NK-92 (cell line): ENCODE data around the gene POGLUT3.

Experiments
- DNase-seq: peaks from one replicate; lab custom pipeline; 2025; ENCODE audit not compliant: unreplicated experiment; lab: John Stamatoyannopoulos, UW

POGLUT3 gene

DNA sequence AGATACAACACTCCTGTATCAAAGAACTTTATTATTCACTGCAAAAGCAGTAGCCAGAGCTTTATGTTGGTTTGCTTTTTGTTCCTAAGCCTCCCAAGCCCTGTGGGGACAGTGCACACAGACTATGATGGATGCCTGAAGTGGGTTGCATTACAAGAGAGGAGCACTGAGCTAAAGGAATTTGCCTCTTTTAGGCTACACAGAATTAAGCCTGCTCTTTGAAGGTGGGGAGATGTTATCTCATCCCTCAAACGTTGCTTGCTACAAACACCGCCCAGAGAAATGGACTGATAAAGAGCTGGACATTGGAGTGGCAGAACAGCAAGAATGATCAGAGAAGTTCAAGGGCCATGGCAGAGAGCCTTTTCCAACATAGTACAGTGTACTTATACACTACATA is 2.5 kb upstream of the POGLUT3 start:
- no peak for DNase-seq

DNA sequence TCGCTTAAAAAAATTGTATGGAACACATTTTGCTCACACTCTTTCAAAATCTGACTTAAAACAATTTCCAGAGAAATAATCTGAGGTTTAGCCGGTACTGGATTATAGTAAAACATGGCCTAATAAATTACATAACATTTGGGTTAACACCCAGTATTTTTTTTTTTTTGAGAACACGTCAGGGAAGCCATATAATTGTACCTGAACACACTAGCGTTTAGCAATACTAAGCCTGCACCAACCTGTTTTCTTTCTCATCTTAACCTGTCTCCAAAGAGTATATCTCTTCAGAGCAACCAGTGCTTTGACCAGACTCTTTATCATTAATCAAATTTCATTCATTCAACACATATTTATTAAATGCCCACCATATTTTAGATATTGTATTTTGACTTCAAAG is 2.0 kb upstream of the POGLUT3 start:
- no peak for DNase-seq

DNA sequence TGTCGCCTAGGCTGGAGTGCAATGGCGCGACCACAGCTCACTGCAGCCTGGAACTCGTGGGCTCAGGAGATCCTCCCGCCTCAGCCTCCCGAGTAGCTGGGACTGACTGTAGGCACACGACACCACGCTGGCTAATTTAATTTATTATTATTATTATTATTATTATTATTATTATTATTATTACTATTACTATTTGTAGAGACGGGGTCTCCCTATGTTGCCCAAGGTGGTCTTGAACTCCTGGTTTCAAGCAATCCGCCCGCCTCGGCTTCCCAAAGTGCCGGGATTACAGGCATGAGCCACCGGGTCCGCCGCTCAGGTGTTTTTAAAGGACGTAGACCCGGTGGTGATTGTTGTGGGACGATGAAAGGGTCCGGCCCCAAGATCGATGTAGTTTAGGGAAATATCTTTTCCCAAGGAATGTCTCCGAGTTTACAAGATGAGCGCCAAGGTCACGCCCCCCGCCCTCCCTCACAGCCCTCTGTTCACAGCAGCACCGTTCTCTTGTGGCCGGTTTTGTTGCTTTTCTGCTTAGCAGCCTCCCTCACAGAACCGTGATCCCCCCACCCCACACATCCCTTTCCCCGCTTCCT is 728 bp upstream of the POGLUT3 start:
- DNase-seq = no peak

DNA sequence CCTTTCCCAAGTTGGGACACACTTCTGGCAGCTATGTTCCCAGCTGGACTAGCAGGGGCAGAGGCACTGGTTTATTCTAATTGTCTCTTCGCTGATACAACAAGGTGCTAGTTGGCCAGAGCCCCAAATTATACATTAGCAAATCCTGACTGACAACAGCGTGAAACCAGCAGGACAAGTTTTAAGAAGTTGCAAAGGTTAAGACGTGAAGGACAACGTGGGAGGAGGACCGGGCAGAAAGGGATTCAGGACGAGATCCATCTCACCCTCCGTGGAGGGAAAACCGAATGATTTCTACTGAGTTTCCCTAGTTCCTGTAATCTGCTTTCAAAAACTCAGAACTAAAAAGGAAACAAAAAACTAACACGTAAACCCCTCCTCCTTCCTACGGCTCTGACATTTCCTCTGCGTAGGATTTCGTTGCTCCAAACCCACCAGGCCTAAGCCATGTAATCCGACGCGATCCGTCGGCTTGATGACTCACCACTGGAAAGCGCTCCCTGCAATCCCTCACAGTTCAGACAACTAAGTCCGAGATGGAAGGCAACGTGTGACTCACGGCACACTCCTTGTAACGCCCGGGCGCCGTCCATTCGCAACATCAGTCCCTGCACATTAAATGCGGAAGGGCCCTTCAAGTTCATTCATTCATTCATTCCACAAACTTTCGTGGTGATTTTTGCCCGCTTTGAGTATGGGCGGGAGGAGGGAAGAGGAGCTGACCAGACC is 703 bp downstream of the POGLUT3 start:
- DNase-seq = no peak

DNA sequence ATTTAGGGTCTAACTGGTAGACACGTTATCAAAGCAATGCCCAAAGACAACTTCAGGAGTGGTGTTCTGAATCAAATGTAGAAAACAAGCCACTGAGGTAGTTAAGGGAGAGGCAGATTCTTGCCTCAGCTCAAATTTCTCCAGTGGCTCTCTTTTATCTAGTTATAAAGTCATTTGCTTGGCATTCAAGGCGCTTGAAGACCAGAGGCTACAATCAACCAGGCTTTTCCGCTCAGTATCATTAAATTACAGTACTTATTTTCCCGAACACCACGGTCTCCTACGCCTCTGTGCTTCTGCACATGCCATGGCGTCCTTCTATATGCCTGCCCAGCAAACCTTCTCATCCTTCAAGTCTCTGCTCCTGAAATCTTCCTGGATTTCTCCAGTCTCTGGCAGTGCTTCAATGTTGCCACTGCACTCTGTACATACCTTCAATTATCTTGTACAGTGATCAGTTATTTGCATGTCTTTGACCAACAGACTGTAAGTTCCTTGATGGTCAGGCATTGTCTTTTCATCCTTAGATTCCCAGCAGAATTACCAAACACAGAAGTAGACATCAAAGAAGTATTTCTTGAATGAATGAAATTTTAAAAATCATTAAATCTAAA is 1.4 kb downstream of the POGLUT3 start:
- DNase-seq = no peak

DNA sequence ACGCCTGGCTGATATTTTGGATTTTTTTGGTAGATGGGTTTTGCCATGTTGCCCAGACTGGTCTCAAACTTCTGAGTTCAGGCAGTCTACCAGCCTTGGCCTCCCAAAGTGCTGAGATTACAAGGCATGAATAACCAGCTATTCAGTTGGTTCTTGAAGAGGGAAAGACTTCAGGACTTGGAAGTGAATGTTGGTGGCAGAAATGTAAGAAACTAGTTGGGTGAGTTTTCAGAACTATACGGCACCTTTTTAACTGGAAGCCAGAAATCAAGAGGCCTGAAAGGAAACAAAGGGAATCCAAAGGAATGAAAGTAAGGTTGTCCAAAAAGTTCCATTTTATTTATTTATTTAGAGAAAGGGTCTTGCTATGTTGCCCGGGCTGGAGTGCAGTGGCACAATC is 2.9 kb downstream of the POGLUT3 start:
- DNase-seq = no peak

DNA sequence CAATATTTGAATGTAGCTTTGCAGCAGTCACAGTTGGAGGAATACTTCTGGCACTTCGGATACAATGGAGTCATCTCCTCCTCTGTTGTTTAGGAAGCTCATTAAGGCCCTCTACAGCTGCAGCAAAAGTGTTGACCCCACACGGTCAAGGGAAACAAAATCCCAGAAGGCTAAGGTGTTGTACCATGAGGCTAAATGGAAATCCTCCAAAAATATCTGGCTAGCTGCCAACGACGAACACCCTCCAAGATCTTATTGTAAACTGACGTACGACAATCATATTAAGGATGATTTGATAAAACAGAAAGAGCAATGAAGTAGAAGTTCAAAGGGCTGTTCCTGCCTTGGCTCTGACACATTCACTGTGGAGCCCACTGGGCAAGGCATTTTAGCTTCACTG is 4.0 kb downstream of the POGLUT3 start:
- DNase-seq = no peak

DNA sequence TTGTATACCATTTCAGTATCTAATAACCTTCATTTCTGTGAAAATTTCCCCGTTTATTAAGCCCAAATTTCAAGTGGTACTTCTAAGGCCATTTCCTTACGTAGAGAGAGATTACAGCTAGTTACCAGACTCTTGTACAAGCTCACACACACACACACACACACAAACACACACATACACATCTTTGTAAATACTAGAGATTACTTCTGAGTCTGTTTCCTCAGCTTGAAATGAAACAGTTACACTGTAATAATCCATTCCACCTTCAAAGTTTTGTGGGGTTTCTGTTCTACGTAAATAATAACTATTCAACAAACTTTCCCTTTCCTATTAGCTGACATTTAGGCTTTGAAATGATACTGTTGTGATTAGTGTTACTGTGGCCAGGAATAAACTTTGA is 6.2 kb downstream of the POGLUT3 start:
- no peak for DNase-seq

DNA sequence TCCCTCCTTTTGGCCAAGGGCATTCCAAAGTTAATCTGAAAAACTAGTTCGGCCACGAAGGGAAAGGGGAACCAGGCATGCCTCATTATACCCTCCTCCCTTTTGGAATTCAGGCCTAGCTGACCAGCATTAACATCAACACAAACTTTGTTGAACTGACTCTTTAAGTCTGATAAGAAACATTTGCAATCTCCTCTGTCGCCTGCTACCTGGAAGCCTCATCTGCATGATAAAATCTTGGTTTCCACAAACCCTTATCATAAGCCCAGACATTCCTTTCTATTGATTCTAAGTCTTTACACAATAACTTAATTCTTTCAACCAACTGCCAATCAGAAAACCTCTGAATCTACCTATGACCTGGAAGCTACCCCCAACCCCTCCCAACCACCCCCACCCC is 11.4 kb downstream of the POGLUT3 start:
- DNase-seq = no peak

DNA sequence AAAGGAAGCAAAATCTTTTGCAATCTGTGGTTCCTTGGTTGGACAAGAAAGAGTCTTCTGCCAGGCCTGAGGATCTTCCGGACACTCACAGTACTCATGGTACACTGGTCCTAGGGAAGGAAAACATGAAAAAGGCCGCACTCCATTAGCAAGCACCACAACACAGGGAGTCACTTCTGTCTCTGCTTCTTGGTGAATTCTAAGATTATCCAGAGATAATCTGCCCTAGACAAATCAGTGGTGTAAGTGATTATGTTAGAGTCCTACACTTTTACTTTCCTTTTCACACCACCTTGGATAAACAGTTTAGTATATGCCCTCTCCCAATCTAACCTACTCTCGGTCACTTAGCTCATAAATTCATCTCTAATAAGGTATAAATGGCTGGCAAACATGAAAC is 11.9 kb downstream of the POGLUT3 start:
- DNase-seq = no peak

DNA sequence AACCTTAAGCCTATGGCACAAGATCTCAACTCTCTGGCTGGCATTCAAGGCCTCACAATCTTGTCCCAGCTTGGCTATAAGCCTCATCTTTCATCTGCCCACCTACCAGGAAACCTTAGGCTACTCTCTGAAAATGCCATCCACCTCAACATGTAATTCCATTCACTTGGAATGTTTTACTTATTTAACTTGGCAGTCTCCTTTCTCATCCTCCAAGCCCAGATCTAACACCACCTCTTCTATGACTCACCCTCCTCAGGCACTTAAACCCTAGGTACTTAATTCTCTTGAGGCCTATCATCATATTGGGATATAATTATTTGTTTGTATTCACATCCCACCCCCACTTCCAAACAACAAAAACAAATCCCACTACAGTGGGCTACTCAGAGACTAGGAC is 15.0 kb downstream of the POGLUT3 start:
- DNase-seq = no peak

DNA sequence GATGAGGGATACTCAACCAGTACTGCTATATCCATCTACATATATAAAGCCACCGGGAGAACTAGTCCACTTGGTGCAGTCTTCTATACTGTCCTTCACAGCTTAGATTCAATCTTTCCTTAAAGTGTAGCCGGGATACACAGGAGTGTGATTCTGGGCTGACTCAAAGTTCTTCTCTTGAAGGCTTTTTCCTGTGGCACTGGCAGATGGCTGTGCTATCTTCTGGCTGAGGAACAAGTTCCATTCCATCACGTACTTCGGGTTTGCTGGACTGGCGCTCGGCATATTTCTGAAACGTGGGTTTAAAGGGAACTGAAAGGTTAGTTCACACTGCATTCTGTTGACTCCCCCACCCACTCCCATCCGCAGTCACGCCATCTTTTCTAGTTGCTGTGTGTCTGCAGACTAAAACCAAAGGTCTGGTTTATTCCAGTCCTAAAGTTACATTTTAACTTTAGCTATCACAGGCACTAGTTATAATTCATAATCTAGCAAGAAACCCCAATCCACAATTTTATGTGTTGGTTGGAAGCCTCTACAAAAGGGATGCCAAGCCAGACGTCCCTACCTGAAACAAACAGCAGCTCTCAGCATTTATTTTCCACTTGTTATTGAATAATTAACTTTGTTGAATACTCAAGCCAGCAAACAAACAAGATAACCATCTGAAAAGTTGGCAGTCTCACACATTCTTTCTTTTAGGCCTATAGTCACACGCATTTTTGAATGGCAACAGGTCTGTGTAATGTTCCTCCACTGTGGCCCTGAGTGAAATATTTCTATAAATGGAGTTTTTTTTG is 23.3 kb downstream of the POGLUT3 start:
- DNase-seq = no peak

DNA sequence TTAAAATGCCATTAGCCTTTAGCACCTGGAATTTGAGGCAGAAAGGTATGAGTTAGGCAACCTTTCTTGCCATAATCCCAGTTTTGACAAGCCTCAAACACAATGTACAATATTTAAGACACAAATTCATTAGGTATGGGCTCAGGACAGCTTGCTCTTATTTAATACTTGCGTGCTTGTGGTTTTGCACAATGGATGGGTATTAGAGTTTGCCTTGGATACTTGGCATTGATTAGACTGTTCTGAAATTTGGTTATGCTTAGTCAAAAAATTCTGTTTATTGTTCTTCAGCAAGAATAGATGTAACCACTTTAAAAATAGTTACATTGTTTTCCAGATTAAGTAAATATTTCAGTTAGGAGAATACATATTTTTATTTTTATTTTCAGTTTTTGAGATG is 25.5 kb downstream of the POGLUT3 start:
- no peak for DNase-seq

DNA sequence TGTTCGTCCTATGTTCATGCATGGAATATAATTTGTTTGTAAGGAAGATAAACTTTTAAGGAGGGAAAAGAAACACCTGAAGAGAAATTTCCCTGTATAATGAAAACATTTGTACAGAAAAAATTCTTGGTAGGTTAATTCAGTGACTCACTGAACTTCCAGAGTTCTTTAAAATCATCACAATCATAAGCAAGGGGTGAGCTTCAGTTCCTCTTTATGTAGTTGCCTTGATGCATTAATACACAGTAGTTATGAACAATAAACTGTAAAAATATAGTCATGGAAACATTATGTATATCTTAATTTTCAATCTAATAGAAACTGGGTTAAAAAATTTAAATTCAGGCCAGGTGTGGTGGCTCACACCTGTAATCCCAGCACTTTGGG is 29.7 kb downstream of the POGLUT3 start:
- no peak for DNase-seq

DNA sequence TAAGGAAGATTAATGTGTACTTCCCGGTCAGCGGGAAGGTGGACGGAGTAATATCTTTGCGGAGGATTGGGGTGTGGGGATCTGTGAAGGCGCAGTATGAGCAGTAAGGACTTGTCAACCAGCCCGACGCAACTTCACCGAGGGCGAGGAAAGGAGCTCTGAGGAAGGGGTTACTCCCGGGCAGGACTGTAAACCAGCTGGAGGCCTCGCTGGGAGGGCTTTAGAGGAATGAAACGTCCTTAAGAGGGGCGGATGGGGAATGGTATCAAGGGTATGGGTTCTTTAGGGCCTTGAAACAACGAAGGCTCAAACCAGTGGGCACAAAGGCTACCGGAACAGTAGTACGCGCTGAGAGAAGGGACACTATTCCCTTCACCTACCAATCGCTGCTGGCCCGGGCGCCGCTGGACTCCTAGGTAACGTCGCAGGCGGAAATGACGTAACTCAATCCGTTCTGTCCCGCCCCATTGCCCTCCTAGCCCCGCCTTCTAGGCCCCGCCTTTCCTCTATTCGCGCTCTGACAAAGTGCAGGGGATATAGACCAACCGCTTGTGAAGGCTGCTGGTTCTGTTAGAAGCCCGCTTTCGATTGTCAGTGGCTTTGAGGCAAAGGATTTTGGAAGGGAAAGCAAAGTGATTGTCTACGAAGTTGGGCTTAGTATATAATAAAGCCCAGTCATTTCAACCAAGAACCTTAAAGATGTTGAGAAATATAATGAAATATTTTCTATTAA is 30.9 kb downstream of the POGLUT3 start, which contains the start of gene C11orf65:
Gene C11orf65, minus strand, starts transcription at position 439 of the 733 bp plus-strand sequence. CDS start 5,970 bp downstream, outside the sequence.
- DNase-seq = peak; percentile 68

DNA sequence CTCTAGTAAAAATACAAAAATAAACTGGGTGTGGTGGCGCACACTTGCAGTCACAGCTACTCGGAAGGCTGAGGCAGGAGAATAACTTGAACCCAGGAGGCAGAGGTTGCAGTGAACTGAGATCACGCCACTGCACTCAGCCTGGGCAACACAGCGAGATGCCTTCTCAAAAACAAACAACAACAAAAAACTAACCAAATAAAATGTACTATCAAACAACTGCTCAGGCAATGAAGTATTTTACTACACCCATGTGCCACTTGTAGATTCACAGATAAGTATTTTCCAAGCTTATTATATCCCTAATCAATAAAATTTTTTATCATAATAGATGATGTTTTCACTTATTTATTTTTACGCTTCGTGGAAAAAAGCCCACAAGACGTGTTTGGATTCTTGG is 31.8 kb downstream of the POGLUT3 start:
- DNase-seq = no peak

DNA sequence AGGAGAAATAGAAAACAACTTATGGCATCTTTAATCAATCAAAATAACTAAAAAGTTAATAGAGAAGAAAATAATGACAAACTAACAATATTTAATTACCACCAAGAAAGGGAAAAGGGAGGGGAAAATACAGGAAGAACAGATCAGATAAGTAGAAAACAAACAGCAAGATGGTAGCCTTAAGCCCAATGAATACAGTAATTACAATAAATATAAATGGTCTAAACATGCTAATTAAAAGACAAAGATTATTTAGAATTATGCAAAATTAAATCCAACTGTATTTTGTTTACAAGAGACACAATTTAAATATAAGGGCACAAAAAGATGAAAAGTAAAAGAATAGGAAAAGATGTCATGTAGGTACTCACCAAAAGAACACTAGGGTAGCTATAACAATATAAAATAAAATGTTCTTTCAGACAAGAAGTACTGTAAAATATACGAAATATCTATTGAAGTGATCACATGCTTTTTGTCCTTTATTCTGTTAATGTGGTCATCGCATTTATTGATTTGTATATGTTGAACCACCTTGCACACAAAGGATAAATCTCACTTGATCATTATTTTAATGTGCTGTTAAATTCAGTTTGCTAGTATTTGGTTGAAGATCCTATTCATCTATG is 44.9 kb downstream of the POGLUT3 start:
- no peak for DNase-seq
